ENCODE measurements around the gene MCF2L2. TPM values are rescaled to one million over a fixed set of nuclear protein-coding genes. Genes with fewer than 3 reads are reported as not detected.

The MCF2L2 gene
- total RNA-seq, 2 experiments from 2014 or later: 1.0 to 1.7 TPM

DNA sequence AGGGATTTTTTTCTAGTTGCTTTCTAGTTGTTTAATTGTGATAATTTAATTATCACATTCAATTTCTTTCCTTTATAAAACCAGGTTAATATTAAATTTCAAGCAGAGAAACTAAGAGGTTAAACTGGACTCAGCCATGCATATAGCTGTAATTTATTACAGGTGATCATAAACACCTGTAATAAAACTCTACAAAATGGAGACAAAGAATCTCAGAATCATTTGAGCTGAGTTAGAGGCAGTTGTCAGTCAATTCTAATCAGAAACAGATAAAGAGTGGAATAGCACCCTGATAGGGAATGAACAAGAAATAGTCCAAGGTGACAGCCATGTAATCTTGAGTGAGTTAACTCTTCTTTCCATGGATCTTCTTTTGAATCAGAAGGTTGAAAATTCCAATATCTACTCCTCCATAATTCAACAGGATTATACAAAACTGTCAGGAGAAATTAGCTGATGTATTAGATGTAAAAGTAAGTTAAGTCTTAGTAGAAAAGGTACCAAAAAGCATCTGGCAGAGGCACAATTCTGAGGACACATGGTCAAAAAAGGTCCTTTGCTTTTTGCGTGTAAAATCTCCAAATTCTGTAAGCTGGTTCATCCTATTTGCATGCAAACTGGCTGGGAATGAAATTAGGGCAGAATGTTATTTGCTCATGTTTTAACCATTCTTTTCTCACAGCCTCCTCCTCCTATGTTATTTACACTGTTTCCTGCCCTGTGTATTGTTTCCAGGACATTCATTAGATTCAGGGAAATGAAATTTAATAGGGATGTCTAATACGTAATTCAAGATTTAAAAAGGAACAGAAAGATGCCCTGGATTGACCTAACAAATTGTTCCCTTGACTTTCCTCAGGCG lies 214.8 kb downstream of the MCF2L2 start:
- intact Hi-C loops (cut with micrococcal nuclease): loop anchor here (5.0 kb wide), 1 partner anchor 219 kb away; no protein-coding TSS in a partner anchor
- H3K9me3 Mint-ChIP-seq: peaks cover 17% of the 10 kb centered on the region
- H3K27me3 Mint-ChIP-seq (ENCODE audit: low read depth): no peaks in the 10 kb centered on the region

DNA sequence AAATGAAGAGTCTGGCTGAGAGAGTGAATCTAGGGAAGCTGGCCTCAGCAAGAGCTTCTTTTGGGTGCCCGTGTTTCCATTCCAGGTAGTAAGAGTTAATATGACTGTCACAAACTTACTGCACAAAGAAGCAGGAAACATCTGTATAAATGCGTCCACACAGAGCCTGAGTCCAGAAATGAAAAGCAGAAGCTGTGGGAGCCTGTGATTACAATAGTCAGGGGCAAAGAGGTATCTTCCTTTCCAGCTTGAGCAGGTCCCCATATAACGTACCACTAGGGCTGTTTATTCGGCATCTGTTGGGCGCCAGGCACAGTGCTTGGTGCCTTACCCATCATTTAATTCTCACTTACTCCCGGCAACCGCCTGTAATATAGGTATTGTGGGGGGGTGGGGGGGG lies 215.9 kb downstream of the MCF2L2 start:
- CTCF ChIA-PET: interaction anchor here (0.7 to 1.6 kb wide), 5 partner anchors 26 to 170 kb away, joined by 3 to 4 read pairs (median 3); no protein-coding TSS in a partner anchor
- H3K27me3 Mint-ChIP-seq (ENCODE audit: low read depth): no peaks in the 10 kb centered on the region
- peak; percentile 20 for DNase-seq
- intact Hi-C loops (cut with micrococcal nuclease): loop anchor here (5.0 kb wide), 1 partner anchor 220 kb away; no protein-coding TSS in a partner anchor
- peak overlapping the region; percentile 51 for H3K27ac Mint-ChIP-seq
- peaks cover 20% of the 10 kb centered on the region for H3K9me3 Mint-ChIP-seq
- peaks cover 17% of the 10 kb centered on the region for H3K36me3 Mint-ChIP-seq (ENCODE audit: low read depth)
- peak overlapping the region; percentile 3 for H3K4me3 Mint-ChIP-seq
- peaks cover 46% of the 10 kb centered on the region for H3K4me1 Mint-ChIP-seq (ENCODE audit: low read depth)

More for the DNA sequence above, 214.8 kb downstream of the MCF2L2 start:
- H3K36me3 Mint-ChIP-seq (ENCODE audit: low read depth): peaks cover 14% of the 10 kb centered on the region
- no peak overlapping the region for H3K27ac Mint-ChIP-seq
- H3K4me1 Mint-ChIP-seq (ENCODE audit: low read depth): peaks cover 37% of the 10 kb centered on the region
- CTCF ChIA-PET: interaction anchor here (1.6 kb wide), 1 partner anchor 30 kb away, joined by 4 read pairs; no protein-coding TSS in a partner anchor
- DNase-seq: no peak
- H3K4me3 Mint-ChIP-seq: no peak overlapping the region

DNA sequence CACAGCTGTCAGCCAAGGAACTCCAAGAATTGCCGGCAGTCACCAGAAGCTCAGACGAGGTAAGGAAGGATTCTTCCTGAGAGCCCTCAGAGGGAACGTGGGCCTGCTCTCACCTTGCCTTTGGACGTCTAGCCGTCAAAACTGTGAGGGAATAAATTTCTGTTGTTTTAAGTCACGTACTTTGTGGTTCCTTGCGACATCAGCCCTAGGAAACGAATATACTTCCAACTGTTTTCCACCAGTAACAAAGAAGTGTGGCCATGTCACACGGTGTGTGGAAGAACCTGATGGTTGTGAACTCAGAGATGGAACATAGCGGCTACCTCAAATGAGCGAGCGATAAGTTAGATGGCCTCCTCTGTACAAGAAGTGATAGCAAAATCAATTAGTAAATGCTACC lies 216.3 kb downstream of the MCF2L2 start:
- Mint-ChIP-seq H3K9me3 (peaks cover 20% of the 10 kb centered on the region), H3K27ac (peak overlapping the region; percentile 51), H3K36me3 (ENCODE audit: low read depth) (peaks cover 17% of the 10 kb centered on the region), H3K4me1 (ENCODE audit: low read depth) (peaks cover 51% of the 10 kb centered on the region), H3K27me3 (ENCODE audit: low read depth) (no peaks in the 10 kb centered on the region), H3K4me3 (peak overlapping the region; percentile 3)
- CTCF ChIA-PET: interaction anchor here (0.7 to 1.6 kb wide), 6 partner anchors 26 to 171 kb away, joined by 3 to 4 read pairs (median 3); no protein-coding TSS in a partner anchor
- intact Hi-C loops (cut with micrococcal nuclease): loop anchor here (5.0 kb wide), 1 partner anchor 220 kb away; no protein-coding TSS in a partner anchor
- no peak for DNase-seq

DNA sequence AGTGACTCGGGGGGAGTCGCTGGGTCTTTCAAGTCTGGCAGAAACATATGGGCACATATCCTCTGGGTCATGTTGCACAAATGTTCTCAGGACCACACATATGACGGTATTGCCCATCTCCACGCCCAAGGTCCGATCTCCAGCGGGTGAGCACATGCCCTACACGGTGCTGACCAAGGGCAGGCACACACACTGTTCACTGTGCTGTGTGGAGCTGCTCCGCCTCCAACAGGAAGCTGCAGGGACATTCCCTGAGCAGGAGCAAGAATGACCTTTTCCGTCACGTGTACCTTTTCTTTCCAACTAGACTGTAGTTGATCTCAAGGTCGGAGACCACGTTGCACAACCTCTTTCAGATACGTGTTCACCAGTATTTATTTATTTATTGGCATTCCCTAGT lies 217.1 kb downstream of the MCF2L2 start:
- Mint-ChIP-seq H3K4me1 (ENCODE audit: low read depth) (peaks cover 59% of the 10 kb centered on the region), H3K4me3 (no peak overlapping the region), H3K27me3 (ENCODE audit: low read depth) (no peaks in the 10 kb centered on the region), H3K9me3 (peaks cover 20% of the 10 kb centered on the region), H3K36me3 (ENCODE audit: low read depth) (peaks cover 17% of the 10 kb centered on the region), H3K27ac (peak overlapping the region; percentile 85)
- CTCF ChIA-PET: interaction anchor here (0.8 to 1.3 kb wide), 4 partner anchors 26 to 171 kb away, joined by 3 to 5 read pairs (median 4); no protein-coding TSS in a partner anchor
- intact Hi-C loops (cut with micrococcal nuclease): loop anchor here (1.0 to 5.0 kb wide), 6 partner anchors 13 to 221 kb away; partner anchors contain the start of genes B3GNT5 and MCCC1
- DNase-seq: no peak

GRCh38 chr3:183210862-183211341 lies 217.5 kb downstream of the MCF2L2 start:
- peaks cover 20% of the 10 kb centered on the region for H3K9me3 Mint-ChIP-seq
- CTCF ChIA-PET: interaction anchor here (0.8 to 1.4 kb wide), 5 partner anchors 25 to 171 kb away, joined by 3 to 5 read pairs (median 4); partner anchors contain the start of gene B3GNT5
- H3K4me3 Mint-ChIP-seq: no peak overlapping the region
- peaks cover 17% of the 10 kb centered on the region for H3K36me3 Mint-ChIP-seq (ENCODE audit: low read depth)
- H3K27ac Mint-ChIP-seq: peak overlapping the region; percentile 85
- DNase-seq: peak; percentile 73
- H3K4me1 Mint-ChIP-seq (ENCODE audit: low read depth): peaks cover 63% of the 10 kb centered on the region
- H3K27me3 Mint-ChIP-seq (ENCODE audit: low read depth): no peaks in the 10 kb centered on the region
- intact Hi-C loops (cut with micrococcal nuclease): loop anchor here (1.0 to 5.0 kb wide), 6 partner anchors 13 to 221 kb away; partner anchors contain the start of genes B3GNT5 and MCCC1

DNA sequence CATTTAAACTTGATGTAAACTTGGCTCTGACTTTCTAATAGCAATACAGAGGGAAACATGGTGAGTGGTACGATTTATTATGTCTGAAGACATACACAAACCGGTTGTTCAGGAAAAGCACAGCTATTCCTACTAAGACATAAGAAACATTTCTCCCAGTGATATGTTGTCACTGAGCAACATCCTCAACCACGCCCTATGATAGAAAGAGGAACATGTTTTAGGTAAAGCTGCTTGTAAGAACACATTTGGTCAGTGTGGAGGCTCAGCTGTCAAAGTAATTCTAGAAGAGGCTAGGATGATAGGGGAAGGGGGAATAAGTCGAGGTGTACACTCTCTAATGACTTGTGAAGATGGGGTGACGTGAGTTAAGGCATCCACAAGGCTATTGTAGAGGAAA lies 218.1 kb downstream of the MCF2L2 start:
- Mint-ChIP-seq H3K27ac (peak overlapping the region; percentile 85), H3K9me3 (peaks cover 20% of the 10 kb centered on the region), H3K4me3 (no peak overlapping the region), H3K36me3 (ENCODE audit: low read depth) (peaks cover 17% of the 10 kb centered on the region), H3K27me3 (ENCODE audit: low read depth) (no peaks in the 10 kb centered on the region), H3K4me1 (ENCODE audit: low read depth) (peaks cover 65% of the 10 kb centered on the region)
- DNase-seq: no peak
- CTCF ChIA-PET: interaction anchor here (1.3 to 1.4 kb wide), 2 partner anchors 43 to 172 kb away, joined by 4 read pairs; partner anchors contain the start of gene B3GNT5
- intact Hi-C loops (cut with micrococcal nuclease): loop anchor here (2.0 to 5.0 kb wide), 2 partner anchors 118 to 222 kb away; no protein-coding TSS in a partner anchor

DNA sequence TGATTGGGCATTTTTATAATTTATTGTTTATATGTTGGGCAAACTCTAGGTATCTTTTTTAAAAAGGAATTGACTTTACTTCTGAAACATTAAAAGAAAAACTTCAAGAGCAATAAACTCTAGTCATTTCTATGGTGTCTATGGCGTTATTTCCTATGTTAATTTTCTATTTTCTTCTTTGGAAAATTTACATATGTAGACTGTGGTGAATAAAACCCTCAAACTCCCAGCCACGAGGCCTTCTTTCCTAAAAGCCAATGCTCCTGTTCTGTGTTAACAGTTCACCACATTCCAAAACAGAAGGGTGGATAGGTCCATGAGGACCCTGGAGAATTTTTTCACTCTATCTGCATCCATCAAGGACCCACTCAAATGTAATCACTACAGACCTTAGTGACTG lies 219.6 kb downstream of the MCF2L2 start:
- Mint-ChIP-seq H3K27me3 (ENCODE audit: low read depth) (no peaks in the 10 kb centered on the region), H3K36me3 (ENCODE audit: low read depth) (peaks cover 17% of the 10 kb centered on the region), H3K9me3 (peaks cover 22% of the 10 kb centered on the region), H3K27ac (peak overlapping the region; percentile 90), H3K4me1 (ENCODE audit: low read depth) (peaks cover 67% of the 10 kb centered on the region), H3K4me3 (no peak overlapping the region)
- CTCF ChIA-PET: interaction anchor here (2.2 to 2.5 kb wide), 2 partner anchors 15 to 24 kb away, joined by 8 to 12 read pairs; no protein-coding TSS in a partner anchor
- DNase-seq: no peak
- intact Hi-C loops (cut with micrococcal nuclease): loop anchor here (1.0 to 5.0 kb wide), 6 partner anchors 50 to 429 kb away; partner anchors contain the start of genes ATP11B, KLHL24 and KLHL6

- CTCF ChIA-PET: interaction anchor here (0.9 to 2.5 kb wide), 5 partner anchors 14 to 174 kb away, joined by 3 to 12 read pairs (median 7); no protein-coding TSS in a partner anchor
- intact Hi-C loops (cut with micrococcal nuclease): loop anchor here (1.0 to 5.0 kb wide), 6 partner anchors 49 to 429 kb away; partner anchors contain the start of genes ATP11B, KLHL24 and KLHL6
- H3K27me3 Mint-ChIP-seq (ENCODE audit: low read depth): no peaks in the 10 kb centered on the region
- peaks cover 67% of the 10 kb centered on the region for H3K4me1 Mint-ChIP-seq (ENCODE audit: low read depth)
- H3K9me3 Mint-ChIP-seq: peaks cover 28% of the 10 kb centered on the region
- peak; percentile 46 for DNase-seq
- peaks cover 17% of the 10 kb centered on the region for H3K36me3 Mint-ChIP-seq (ENCODE audit: low read depth)
- H3K4me3 Mint-ChIP-seq: no peak overlapping the region
- peak overlapping the region; percentile 90 for H3K27ac Mint-ChIP-seq
These were observed 220.2 kb downstream of the MCF2L2 start for GRCh38 chr3:183208260-183208659.

- Mint-ChIP-seq H3K4me3 (no peak overlapping the region), H3K36me3 (ENCODE audit: low read depth) (peaks cover 12% of the 10 kb centered on the region), H3K9me3 (peaks cover 19% of the 10 kb centered on the region)
These were observed 224.7 kb downstream of the MCF2L2 start for GRCh38 chr3:183203670-183204069.

GRCh38 chr3:183202004-183202722 lies 226.3 kb downstream of the MCF2L2 start:
- peak overlapping the region; percentile 51 for H3K27ac Mint-ChIP-seq
- CTCF ChIA-PET: interaction anchor here (0.6 kb wide), 2 partner anchors 18 to 260 kb away, joined by 5 read pairs; no protein-coding TSS in a partner anchor
- peaks cover 9% of the 10 kb centered on the region for H3K36me3 Mint-ChIP-seq (ENCODE audit: low read depth)
- H3K27me3 Mint-ChIP-seq (ENCODE audit: low read depth): no peaks in the 10 kb centered on the region
- peak overlapping the region; percentile 32 for H3K4me3 Mint-ChIP-seq
- peaks cover 16% of the 10 kb centered on the region for H3K9me3 Mint-ChIP-seq
- peaks cover 30% of the 10 kb centered on the region for H3K4me1 Mint-ChIP-seq (ENCODE audit: low read depth)
- intact Hi-C loops (cut with micrococcal nuclease): no loop called here
- peak; percentile 59 for DNase-seq

More at GRCh38 chr3:183203670-183204069, 224.7 kb downstream of the MCF2L2 start:
- H3K27me3 Mint-ChIP-seq (ENCODE audit: low read depth): no peaks in the 10 kb centered on the region
- CTCF ChIA-PET: no interaction called here
- H3K4me1 Mint-ChIP-seq (ENCODE audit: low read depth): peaks cover 44% of the 10 kb centered on the region
- intact Hi-C loops (cut with micrococcal nuclease): no loop called here
- H3K27ac Mint-ChIP-seq: no peak overlapping the region
- DNase-seq: no peak

DNA sequence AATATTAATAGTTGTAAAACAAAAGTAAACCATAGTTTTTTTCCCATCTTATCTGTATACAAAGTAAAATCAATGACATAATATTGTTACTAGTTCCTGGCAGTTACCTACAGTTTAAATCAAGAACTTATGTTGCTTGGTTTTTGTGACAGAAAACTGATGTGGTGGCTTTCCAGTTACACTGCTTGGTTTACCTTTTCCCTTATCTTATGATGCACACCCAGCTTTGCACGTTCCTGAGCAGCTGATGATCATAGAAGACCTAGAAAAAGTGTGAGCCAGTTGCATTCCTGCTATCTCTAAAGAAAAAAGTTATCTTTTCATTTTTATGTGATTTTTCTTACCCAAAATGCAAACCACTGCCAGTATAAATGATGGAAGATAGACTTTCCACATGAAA lies 229.5 kb downstream of the MCF2L2 start:
- Mint-ChIP-seq H3K4me1 (ENCODE audit: low read depth) (peaks cover 13% of the 10 kb centered on the region), H3K27ac (no peak overlapping the region), H3K27me3 (ENCODE audit: low read depth) (no peaks in the 10 kb centered on the region), H3K9me3 (peaks cover 16% of the 10 kb centered on the region), H3K4me3 (no peak overlapping the region), H3K36me3 (ENCODE audit: low read depth) (peaks cover 9% of the 10 kb centered on the region)
- intact Hi-C loops (cut with micrococcal nuclease): no loop called here
- no peak for DNase-seq
- CTCF ChIA-PET: interaction anchor here (1.0 to 1.7 kb wide), 2 partner anchors 8 to 14 kb away, joined by 4 to 6 read pairs; no protein-coding TSS in a partner anchor

Data from activated naive CD4-positive, alpha-beta T cell treated with anti-CD3 and anti-CD28 coated beads for 36 hours (primary cell).